CD14-positive monocyte (primary cell): ENCODE results near the gene MXRA7. TPM values are rescaled to one million over a fixed set of nuclear protein-coding genes. Genes with fewer than 3 reads are reported as not detected.

Source experiments
- DNase-seq, 3 donors: peaks; one replicate each; pipeline ENCODE4 v3.0.0-alpha.2; 2011 to 2022
- H2AFZ ChIP-seq: 2 replicates; pipeline ENCODE4 v1.6.0; 2012; ENCODE audit warnings: mild to moderate bottlenecking, low read depth, low read length, inconsistent platforms; ENCODE audit not compliant: insufficient read depth, poor library complexity, severe bottlenecking
- H3K27ac ChIP-seq, 2 donors: 1 replicate in 1 of 2; 2 replicates in 1 of 2; pipeline ENCODE4 v1.5.1; 2012 to 2013; ENCODE audit warnings: low read length in 2 of 2, control low read depth in 1 of 2, inconsistent platforms in 1 of 2, low read depth in 1 of 2, mild to moderate bottlenecking in 1 of 2
- H3K27me3 ChIP-seq, 2 donors: one replicate each; pipeline versions ENCODE4 v1.6.0 to v1.6.1; 2011 to 2013; ENCODE audit warnings: low read length in 2 of 2; ENCODE audit not compliant: control insufficient read depth in 2 of 2, insufficient read depth in 2 of 2
- H3K36me3 ChIP-seq, 2 donors: replicated peaks in 1 of 2; 1 replicate in 1 of 2; 2 replicates in 1 of 2; pipeline versions ENCODE4 v1.5.1 to v1.6.1; 2012 to 2013; ENCODE audit warnings: low read length in 2 of 2, control low read depth in 1 of 2, inconsistent platforms in 1 of 2, mild to moderate bottlenecking in 1 of 2; ENCODE audit not compliant: insufficient read depth in 2 of 2, control insufficient read depth in 1 of 2
- H3K4me1 ChIP-seq, 2 donors: 1 replicate in 1 of 2; 2 replicates in 1 of 2; pipeline versions ENCODE4 v1.5.1 to v1.6.1; 2012 to 2013; ENCODE audit warnings: low read length in 2 of 2, control low read depth in 1 of 2, inconsistent platforms in 1 of 2, mild to moderate bottlenecking in 1 of 2, moderate library complexity in 1 of 2; ENCODE audit not compliant: insufficient read depth in 2 of 2, control insufficient read depth in 1 of 2
- H3K4me2 ChIP-seq: replicated peaks from 2 replicates; pipeline ENCODE3; 2012; ENCODE audit warnings: low read length, moderate library complexity, mild to moderate bottlenecking; ENCODE audit not compliant: poor library complexity, severe bottlenecking; ENCODE audit errors: extremely low read depth
- H3K4me3 ChIP-seq, 3 experiments: fragments of 200-600 bp in 1 of 3; sonication (generic) in 1 of 3; replicated peaks in 1 of 3; 1 replicate in 2 of 3; 2 replicates in 1 of 3; pipeline ENCODE4 v1.5.1; 2011 to 2013; ENCODE audit warnings: low read length in 3 of 3, mild to moderate bottlenecking in 3 of 3, control low read depth in 2 of 3, low read depth in 2 of 3, inconsistent platforms in 1 of 3, moderate library complexity in 1 of 3
- H3K79me2 ChIP-seq: 2 replicates; pipeline ENCODE4 v1.6.0; 2012; ENCODE audit warnings: mild to moderate bottlenecking, control low read depth, inconsistent platforms, low read length, moderate library complexity; ENCODE audit not compliant: insufficient read depth
- H3K9ac ChIP-seq: 2 replicates; pipeline ENCODE4 v1.6.0; 2017; ENCODE audit warnings: low read length, mild to moderate bottlenecking; ENCODE audit not compliant: insufficient read depth, poor library complexity, severe bottlenecking
- H3K9me3 ChIP-seq, 2 donors: replicated peaks in 1 of 2; 1 replicate in 1 of 2; 2 replicates in 1 of 2; pipeline versions ENCODE4 v1.5.1 to v1.6.1; 2012 to 2013; ENCODE audit warnings: low read length in 2 of 2, control low read depth in 1 of 2; ENCODE audit not compliant: control insufficient read depth in 1 of 2, insufficient read depth in 1 of 2
- H4K20me1 ChIP-seq: 2 replicates; pipeline ENCODE4 v1.6.0; 2012; ENCODE audit warnings: mild to moderate bottlenecking, low read length, control low read depth, moderate library complexity; ENCODE audit not compliant: insufficient read depth
- H3K27ac Mint-ChIP-seq, 7 donors: one replicate each; pipeline ENCODE4 v1.8.0; 2020; ENCODE audit warnings: mild to moderate bottlenecking in 7 of 7, mixed read lengths in 7 of 7, moderate library complexity in 6 of 7, inconsistent platforms in 2 of 7
- H3K27me3 Mint-ChIP-seq, 3 donors: one replicate each; pipeline ENCODE4 v1.8.0; 2021 to 2022; ENCODE audit warnings: low read depth in 3 of 3, mild to moderate bottlenecking in 3 of 3, mixed read lengths in 3 of 3, moderate library complexity in 3 of 3, inconsistent platforms in 1 of 3
- H3K36me3 Mint-ChIP-seq, 2 donors: one replicate each; pipeline ENCODE4 v1.8.0; 2020; ENCODE audit warnings: mixed read lengths in 2 of 2, inconsistent platforms in 1 of 2, mild to moderate bottlenecking in 1 of 2
- H3K4me1 Mint-ChIP-seq: one replicate; pipeline ENCODE4 v1.8.0; 2020; ENCODE audit warnings: mild to moderate bottlenecking, mixed read lengths
- H3K4me3 Mint-ChIP-seq, 2 donors: one replicate each; pipeline ENCODE4 v1.8.0; 2020; ENCODE audit warnings: mild to moderate bottlenecking in 2 of 2, mixed read lengths in 2 of 2, moderate library complexity in 1 of 2
- H3K9me3 Mint-ChIP-seq, 7 donors: one replicate each; pipeline ENCODE4 v1.8.0; 2020 to 2022; ENCODE audit warnings: mixed read lengths in 7 of 7, mild to moderate bottlenecking in 6 of 7, moderate library complexity in 6 of 7, inconsistent platforms in 2 of 7
- CTCF ChIP-seq: fragments of 200-600 bp; IDR thresholded peaks from one replicate; pipeline ENCODE4 v1.8.0; 2022; ENCODE audit warnings: antibody characterized with exemption, mild to moderate bottlenecking
- WGBS: methylation state at CpG from one replicate; pipeline ENCODE4 v1.1.5; 2013; ENCODE audit warnings: missing lambda C conversion rate; ENCODE audit not compliant: insufficient coverage; 5-methylcytosine and 5-hydroxymethylcytosine counted together
- intact Hi-C, 2 donors: fragments of 100-400 bp; cut with micrococcal nuclease; formaldehyde crosslinking; loops; one replicate each; pipeline versions ENCODE4 v1.15.0 to v1.15.1; 2023
- polyA minus RNA-seq: library from RNA; depleted of rRNA, polyadenylated mRNA; stranded (reverse); fragments of >200 nt; gene quantifications from 2 replicates; pipeline ENCODE4 v1.2.3, GENCODE V29; 2012
- polyA plus RNA-seq, 3 donors: library from polyadenylated mRNA; depleted of rRNA in 1 of 3; unstranded in 2 of 3; stranded (reverse) in 1 of 3; fragments of 300-500 nt in 2 of 3; fragments of >200 nt in 1 of 3; fragmentation: Illumina TruSeq in 2 of 3; gene quantifications; 1 replicate in 2 of 3; 2 replicates in 1 of 3; pipeline ENCODE4 v1.2.3, GENCODE V29; 2012 to 2021
- total RNA-seq, 12 experiments: library from RNA in 1 of 12; stranded (reverse) in 1 of 12; fragments of 120-200 nt in 1 of 12; gene quantifications; one replicate each; pipeline ENCODE4 v1.2.4 and lab custom pipeline; 2013 to 2026; ENCODE audit warnings: mixed read lengths in 6 of 12, inconsistent platforms in 1 of 12

The MXRA7 gene
- 4.3 TPM for total RNA-seq (2013)
- polyA plus RNA-seq (under 1 TPM; 0.13 to 0.81 (median 0.30) TPM), polyA minus RNA-seq (0.14 TPM in 1 of 2 replicates, not detected in the other), total RNA-seq (lab: John Stamatoyannopoulos, UW) (0.58 to 13.7 (median 2.2) reads per million in 11 experiments)

- H3K9me3 Mint-ChIP-seq = peaks cover 0 to 8% (median 2%) of the 10 kb centered on the region in 7 donors
- H3K27me3 ChIP-seq = peaks cover 8 to 17% of the 10 kb centered on the region in 2 donors
- H3K36me3 ChIP-seq = peaks cover 15 to 29% of the 10 kb centered on the region in 2 donors
- peak within 1 kb of the TSS; percentile 72 for H3K4me2 ChIP-seq
- H3K27me3 Mint-ChIP-seq = peaks cover 25 to 33% (median 26%) of the 10 kb centered on the region in 3 donors
- H2AFZ ChIP-seq = peak within 1 kb of the TSS; percentile 53
- H3K9ac ChIP-seq = peak within 1 kb of the TSS; percentile 32
- peak within 1 kb of the TSS in 2 of 3 experiments; percentile 16 to 61 for H3K4me3 ChIP-seq
- no peaks in the 10 kb centered on the region for H3K9me3 ChIP-seq
- DNase-seq = peak in 2 of 3 donors; percentile 43 to 46
- H4K20me1 ChIP-seq = peaks cover 34% of the 10 kb centered on the region
- peak within 1 kb of the TSS; percentile 67 to 82 for H3K4me3 Mint-ChIP-seq
- TF ChIP-seq CTCF = no peak
- 14% methylated on average over 26 of the region's 56 CpGs for WGBS
- H3K4me1 ChIP-seq = peaks cover 26 to 28% of the 10 kb centered on the region in 2 donors
- H3K36me3 Mint-ChIP-seq = peaks cover 34% of the 10 kb centered on the region in 2 donors
- intact Hi-C loops = loop anchor here in 1 of 2 donors (10.0 kb wide), 1 partner anchor 206 kb away; the partner anchor contains the start of gene RHBDF2
- peak within 1 kb of the TSS in 4 of 7 donors; percentile 53 to 84 (median 72) for H3K27ac Mint-ChIP-seq
- no peak within 1 kb of the TSS for H3K27ac ChIP-seq
- peaks cover 27% of the 10 kb centered on the region for H3K4me1 Mint-ChIP-seq
- peaks cover 3% of the 10 kb centered on the region for H3K79me2 ChIP-seq
These were observed at the start of gene MXRA7 for GRCh38 chr17:76710863-76711611. Gene MXRA7, minus strand, starts transcription at chr17:76710965. Its CDS starts 19 bp downstream, at chr17:76710946.

- intact Hi-C loops = no loop called here
- no peak overlapping the region for H3K4me3 ChIP-seq
- H3K36me3 ChIP-seq = peaks cover 31 to 54% of the 10 kb centered on the region in 2 donors
- H4K20me1 ChIP-seq = no peaks in the 10 kb centered on the region
- no peak overlapping the region for H2AFZ ChIP-seq
- Mint-ChIP-seq H3K4me3 (no peak overlapping the region), H3K27me3 (peaks cover 0 to 1% (median 0%) of the 10 kb centered on the region in 3 donors), H3K36me3 (peaks cover 41 to 69% of the 10 kb centered on the region in 2 donors), H3K4me1 (no peaks in the 10 kb centered on the region), H3K9me3 (peaks cover 0 to 11% (median 0%) of the 10 kb centered on the region in 7 donors), H3K27ac (no peak overlapping the region)
- DNase-seq = no peak
- no peaks in the 10 kb centered on the region for H3K4me1 ChIP-seq
- H3K4me2 ChIP-seq = no peak overlapping the region
- TF ChIP-seq CTCF = no peak
- peaks cover 0 to 3% of the 10 kb centered on the region in 2 donors for H3K9me3 ChIP-seq
- no peaks in the 10 kb centered on the region for H3K27me3 ChIP-seq
- 83% methylated on average over 1 of the region's 3 CpGs for WGBS
- no peaks in the 10 kb centered on the region for H3K79me2 ChIP-seq
- no peak overlapping the region for H3K27ac ChIP-seq
- no peak overlapping the region for H3K9ac ChIP-seq
These were observed 47.8 kb upstream of the MXRA7 start for GRCh38 chr17:76758570-76758969.
